VCaP (cell line): ENCODE data around the gene PDGFD.

Source experiments
- H3K27ac ChIP-seq: fragments of 450-650 bp; 2 replicates; pipeline ENCODE4 v1.5.1; 2017
- TF ChIP-seq, protein P1 (sequence below): fragments of 450-650 bp; conservative IDR thresholded peaks from 2 replicates; pipeline ENCODE4 v1.5.1; 2017; ENCODE audit warnings: mild to moderate bottlenecking, moderate library complexity

PDGFD gene

DNA sequence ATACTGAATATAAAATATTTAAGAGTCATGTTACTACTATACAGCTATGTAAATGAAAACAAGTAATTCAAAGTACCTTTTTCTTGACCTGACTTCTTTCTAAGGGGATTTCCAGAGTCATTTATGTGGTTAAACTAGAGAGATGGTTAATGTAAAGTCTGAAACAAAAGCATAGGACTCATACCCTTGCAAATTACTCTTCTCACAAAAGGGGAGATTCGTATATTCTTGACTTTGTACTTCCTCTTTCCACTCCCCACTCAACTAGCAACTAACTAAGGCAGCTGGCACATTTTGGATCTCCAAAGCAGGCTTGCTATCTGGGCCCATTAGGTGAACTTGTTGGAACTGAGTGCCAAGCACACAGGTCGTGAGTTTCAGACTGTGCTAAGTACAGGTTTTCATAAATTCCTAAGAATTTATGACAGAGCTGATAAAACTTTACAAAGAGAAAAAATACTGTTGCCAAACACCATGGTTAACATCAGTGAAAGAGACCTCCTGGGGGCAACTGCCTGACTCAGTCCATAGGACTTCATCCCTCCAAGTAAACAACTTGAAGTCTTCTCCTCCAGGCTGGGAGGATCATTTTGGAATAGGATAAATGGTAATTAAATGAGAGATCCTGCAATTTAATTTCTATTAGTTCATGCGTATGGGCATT, 204.5 kb downstream of the PDGFD start:
- TF ChIP-seq, protein P1, sequence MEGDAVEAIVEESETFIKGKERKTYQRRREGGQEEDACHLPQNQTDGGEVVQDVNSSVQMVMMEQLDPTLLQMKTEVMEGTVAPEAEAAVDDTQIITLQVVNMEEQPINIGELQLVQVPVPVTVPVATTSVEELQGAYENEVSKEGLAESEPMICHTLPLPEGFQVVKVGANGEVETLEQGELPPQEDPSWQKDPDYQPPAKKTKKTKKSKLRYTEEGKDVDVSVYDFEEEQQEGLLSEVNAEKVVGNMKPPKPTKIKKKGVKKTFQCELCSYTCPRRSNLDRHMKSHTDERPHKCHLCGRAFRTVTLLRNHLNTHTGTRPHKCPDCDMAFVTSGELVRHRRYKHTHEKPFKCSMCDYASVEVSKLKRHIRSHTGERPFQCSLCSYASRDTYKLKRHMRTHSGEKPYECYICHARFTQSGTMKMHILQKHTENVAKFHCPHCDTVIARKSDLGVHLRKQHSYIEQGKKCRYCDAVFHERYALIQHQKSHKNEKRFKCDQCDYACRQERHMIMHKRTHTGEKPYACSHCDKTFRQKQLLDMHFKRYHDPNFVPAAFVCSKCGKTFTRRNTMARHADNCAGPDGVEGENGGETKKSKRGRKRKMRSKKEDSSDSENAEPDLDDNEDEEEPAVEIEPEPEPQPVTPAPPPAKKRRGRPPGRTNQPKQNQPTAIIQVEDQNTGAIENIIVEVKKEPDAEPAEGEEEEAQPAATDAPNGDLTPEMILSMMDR, result no peak
- no peak overlapping the region for H3K27ac ChIP-seq

DNA sequence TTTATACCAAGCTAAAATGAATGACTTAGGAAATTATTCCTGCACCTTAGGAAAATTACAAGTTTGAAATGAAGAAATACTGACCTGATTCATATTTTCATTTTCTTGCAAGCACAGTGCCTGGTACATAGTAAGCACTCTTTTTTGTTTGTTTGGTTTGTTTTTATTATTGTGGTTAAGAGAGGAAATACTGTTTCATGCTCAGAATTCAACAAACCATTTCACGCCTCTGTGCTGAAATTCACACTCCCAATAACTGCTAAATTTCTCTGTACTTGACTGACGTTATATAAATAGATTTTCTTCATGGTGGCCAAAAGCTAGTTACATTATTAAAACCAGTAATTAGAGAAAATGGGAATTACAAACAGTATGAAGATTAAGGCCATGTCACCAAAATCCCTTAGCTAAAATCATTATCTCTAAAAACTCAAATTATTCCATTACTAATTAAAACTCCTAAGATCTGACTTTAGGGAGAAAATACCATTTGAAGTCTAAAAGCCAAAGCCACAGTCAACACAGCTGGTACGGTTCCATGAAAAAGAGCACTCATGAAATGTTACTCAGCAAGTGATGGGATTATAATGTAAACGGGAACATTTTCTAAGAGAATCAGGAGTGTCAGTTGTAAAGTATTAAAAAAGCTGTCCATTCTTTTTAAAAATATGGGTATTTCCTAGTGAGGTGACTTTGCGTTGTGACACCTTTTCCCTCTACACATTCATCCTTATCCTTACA, 205.3 kb downstream of the PDGFD start:
- H3K27ac ChIP-seq, result no peak overlapping the region
- TF ChIP-seq, protein P1, result no peak

GRCh38 chr11:103953797-103954486, 210.0 kb downstream of the PDGFD start:
- no peak overlapping the region for H3K27ac ChIP-seq
- TF ChIP-seq, protein P1, result no peak

DNA sequence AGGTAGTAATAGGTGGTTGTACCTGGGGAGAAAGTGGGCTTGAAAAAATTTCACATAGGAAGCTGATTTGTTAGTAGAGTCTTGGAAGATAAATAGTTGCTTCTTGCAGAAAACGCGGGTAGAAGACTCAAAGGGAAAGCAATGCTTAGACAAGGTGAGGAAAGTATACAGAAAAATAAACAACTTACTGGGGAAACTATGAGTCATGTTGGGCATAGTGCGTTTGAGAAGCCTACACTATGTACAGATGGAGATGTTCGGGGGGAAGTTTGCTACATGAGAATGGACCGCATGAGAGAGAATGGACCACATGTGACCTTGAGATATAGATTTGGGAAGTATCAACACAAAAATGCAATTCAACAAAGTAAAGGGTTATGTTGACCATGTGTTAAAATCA, 214.2 kb downstream of the PDGFD start:
- TF ChIP-seq, protein P1, result no peak

DNA sequence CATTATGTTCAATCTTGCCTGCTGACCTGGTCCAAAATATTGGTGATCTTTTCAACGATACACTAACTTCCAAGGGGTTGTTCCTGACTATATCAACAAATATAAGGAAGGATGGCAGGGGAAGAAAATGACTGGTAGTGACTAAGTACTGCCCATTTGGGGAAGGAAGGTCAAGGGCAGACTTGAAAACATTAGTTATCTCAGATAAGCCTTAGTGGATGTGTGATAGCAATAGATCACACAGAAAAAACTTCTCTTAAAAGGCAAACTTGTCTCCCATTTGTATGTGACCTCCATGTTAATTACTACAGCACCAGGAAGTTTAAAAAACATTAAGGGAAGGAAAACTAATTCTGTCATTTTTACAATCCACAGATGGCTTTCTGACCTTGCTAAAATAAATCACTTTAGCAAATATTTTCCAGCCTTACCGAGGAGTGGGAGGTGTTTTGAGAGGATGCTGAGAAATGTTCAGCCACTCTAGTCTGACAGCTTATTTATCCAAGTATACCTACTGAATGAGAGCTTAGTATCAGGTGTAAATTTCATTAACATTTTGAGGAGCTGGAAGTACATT, 215.7 kb downstream of the PDGFD start:
- H3K27ac ChIP-seq, result no peak overlapping the region

More for the DNA sequence above, 214.2 kb downstream of the PDGFD start:
- no peak overlapping the region for H3K27ac ChIP-seq

DNA sequence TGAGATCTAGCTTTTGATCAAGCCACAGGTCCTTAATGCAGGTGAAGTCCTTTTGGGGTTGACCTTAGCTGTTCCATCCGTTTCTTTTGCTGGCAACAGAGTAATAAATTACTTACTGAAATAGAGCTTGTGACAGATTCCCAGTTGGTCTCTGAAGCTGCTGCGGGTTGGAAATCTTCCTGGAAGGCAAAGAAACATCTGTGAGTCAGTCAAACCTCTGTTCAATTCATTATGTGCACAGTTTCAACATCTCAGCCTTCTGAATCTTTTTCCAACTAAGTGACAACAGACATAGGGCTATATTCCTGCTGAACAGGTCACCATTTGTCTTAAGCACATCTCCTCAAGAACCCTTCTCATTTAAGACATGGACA, 216.4 kb downstream of the PDGFD start:
- TF ChIP-seq, protein P1, result no peak
- no peak overlapping the region for H3K27ac ChIP-seq

More for the DNA sequence above, 215.7 kb downstream of the PDGFD start:
- TF ChIP-seq, protein P1, result no peak
